ENCODE measurements around the gene CGNL1.

CGNL1 gene

GRCh38 chr15:57567891-57568290 is 191.6 kb downstream of the CGNL1 start (continued):
- TF ChIP-seq ZNF248 (tag by site-specific recombination; IDR thresholded peaks at IDR 0.05) = no peak
- no peak for TF ChIP-seq ZNF37A (tag by site-specific recombination; IDR thresholded peaks at IDR 0.05)
- TF ChIP-seq HOXD13 (CRISPR knock-in tag; IDR thresholded peaks at IDR 0.05; ENCODE audit: borderline replicate concordance) = no peak
- TF ChIP-seq ZBTB1 (tag by site-specific recombination; IDR thresholded peaks at IDR 0.05) = no peak
- TF ChIP-seq ZNF2 (tag by site-specific recombination; IDR thresholded peaks at IDR 0.05) = no peak

GRCh38 chr15:57568299-57568698 is 192.0 kb downstream of the CGNL1 start:
- Histone ChIP-seq H3K4me3 (ENCODE audit: low read depth, low read length) (no peak overlapping the region), H3K27ac (ENCODE audit: extremely low read depth, low read depth, low read length) (no peak overlapping the region), H3K4me1 (ENCODE audit: control insufficient read depth, insufficient read depth, low read length) (no peaks in the 10 kb centered on the region), H3K9me3 (ENCODE audit: control insufficient read depth, insufficient read depth, low read depth, low read length) (no peaks in the 10 kb centered on the region), H3K36me3 (ENCODE audit: control insufficient read depth in 2 of 2, insufficient read depth in 1 of 2, low read length in 2 of 2) (no peaks in the 10 kb centered on the region)
- CTCF ChIA-PET = no interaction called here
- POLR2A ChIA-PET = no interaction called here
- no peak for TF ChIP-seq GLI2 (tag by site-specific recombination; IDR thresholded peaks at IDR 0.05; ENCODE audit: borderline replicate concordance, low read depth)
- no peak for TF ChIP-seq ZFHX2 (tag by site-specific recombination; conservative IDR thresholded peaks at IDR 0.05)

DNA sequence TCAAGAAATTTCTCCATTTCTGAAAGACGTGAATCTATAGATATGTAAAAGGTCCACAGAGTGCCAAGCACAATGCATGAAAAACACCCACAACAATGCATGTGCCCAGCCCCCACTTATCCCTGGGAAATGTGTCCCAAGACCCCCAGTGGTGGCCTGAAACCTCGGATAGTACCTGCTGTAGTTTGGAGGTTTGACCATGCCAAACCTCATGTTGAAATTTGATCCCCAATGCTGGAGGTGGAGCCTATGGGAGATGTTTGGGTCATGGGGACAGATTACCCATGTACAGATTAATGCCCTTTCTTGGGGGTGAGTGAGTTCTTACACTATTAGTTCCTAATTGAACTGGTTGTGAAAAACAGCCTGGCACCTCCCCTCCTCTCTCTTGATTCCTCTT is 194.0 kb downstream of the CGNL1 start:
- no peaks in the 10 kb centered on the region for H3K4me1 ChIP-seq (ENCODE audit: control insufficient read depth, insufficient read depth, low read length)
- CTCF ChIA-PET = no interaction called here
- H3K27ac ChIP-seq (ENCODE audit: extremely low read depth, low read depth, low read length) = no peak overlapping the region
- no peak overlapping the region for H3K4me3 ChIP-seq (ENCODE audit: low read depth, low read length)
- no peak for TF ChIP-seq ZNF2 (tag by site-specific recombination; IDR thresholded peaks at IDR 0.05)
- no peak for TF ChIP-seq KLF10 (tag by site-specific recombination; IDR thresholded peaks at IDR 0.05)
- H3K9me3 ChIP-seq (ENCODE audit: control insufficient read depth, insufficient read depth, low read depth, low read length) = no peaks in the 10 kb centered on the region
- POLR2A ChIA-PET = no interaction called here
- H3K36me3 ChIP-seq (ENCODE audit: control insufficient read depth in 2 of 2, insufficient read depth in 1 of 2, low read length in 2 of 2) = no peaks in the 10 kb centered on the region

DNA sequence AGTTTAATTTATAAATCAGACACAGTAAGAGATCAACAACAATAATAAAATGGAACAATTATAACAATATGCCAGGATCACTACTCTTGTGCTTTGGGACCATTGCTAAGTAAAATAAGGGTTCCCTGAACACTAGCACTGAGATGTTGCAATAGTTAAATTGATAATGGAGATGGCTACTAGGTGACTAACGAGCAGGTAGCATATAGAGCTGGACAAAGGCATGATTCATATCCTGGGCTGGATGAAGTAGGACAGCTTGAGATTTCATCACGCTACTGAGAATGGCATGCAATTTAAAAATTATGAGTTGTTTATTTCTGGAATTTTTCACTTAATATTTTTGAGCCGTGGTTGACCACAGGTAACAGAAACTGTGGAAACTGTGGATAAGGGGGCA is 194.7 kb downstream of the CGNL1 start:
- H3K36me3 ChIP-seq (ENCODE audit: control insufficient read depth in 2 of 2, insufficient read depth in 1 of 2, low read length in 2 of 2) = no peaks in the 10 kb centered on the region
- CTCF ChIA-PET = interaction anchor here (0.8 kb wide), 1 partner anchor 9 kb away, joined by 3 read pairs; no protein-coding TSS in a partner anchor
- H3K9me3 ChIP-seq (ENCODE audit: control insufficient read depth, insufficient read depth, low read depth, low read length) = no peaks in the 10 kb centered on the region
- H3K4me3 ChIP-seq (ENCODE audit: low read depth, low read length) = no peak overlapping the region
- TF ChIP-seq ZNF16 (tag by site-specific recombination; IDR thresholded peaks at IDR 0.05; ENCODE audit: low read depth) = no peak
- TF ChIP-seq ZNF146 (tag by site-specific recombination; IDR thresholded peaks at IDR 0.05) = no peak
- no peak for TF ChIP-seq KLF16 (tag by site-specific recombination; IDR thresholded peaks at IDR 0.05)
- TF ChIP-seq ZFP3 (tag by site-specific recombination; IDR thresholded peaks at IDR 0.05; ENCODE audit: low read depth) = no peak
- TF ChIP-seq, protein P1, sequence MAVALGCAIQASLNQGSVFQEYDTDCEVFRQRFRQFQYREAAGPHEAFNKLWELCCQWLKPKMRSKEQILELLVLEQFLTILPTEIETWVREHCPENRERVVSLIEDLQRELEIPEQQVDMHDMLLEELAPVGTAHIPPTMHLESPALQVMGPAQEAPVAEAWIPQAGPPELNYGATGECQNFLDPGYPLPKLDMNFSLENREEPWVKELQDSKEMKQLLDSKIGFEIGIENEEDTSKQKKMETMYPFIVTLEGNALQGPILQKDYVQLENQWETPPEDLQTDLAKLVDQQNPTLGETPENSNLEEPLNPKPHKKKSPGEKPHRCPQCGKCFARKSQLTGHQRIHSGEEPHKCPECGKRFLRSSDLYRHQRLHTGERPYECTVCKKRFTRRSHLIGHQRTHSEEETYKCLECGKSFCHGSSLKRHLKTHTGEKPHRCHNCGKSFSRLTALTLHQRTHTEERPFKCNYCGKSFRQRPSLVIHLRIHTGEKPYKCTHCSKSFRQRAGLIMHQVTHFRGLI (tag by site-specific recombination; IDR thresholded peaks at IDR 0.05) = no peak
- TF ChIP-seq ZNF266 (tag by site-specific recombination; IDR thresholded peaks at IDR 0.05; ENCODE audit: low read depth) = no peak
- H3K4me1 ChIP-seq (ENCODE audit: control insufficient read depth, insufficient read depth, low read length) = no peaks in the 10 kb centered on the region
- POLR2A ChIA-PET = no interaction called here
- H3K27ac ChIP-seq (ENCODE audit: extremely low read depth, low read depth, low read length) = no peak overlapping the region

DNA sequence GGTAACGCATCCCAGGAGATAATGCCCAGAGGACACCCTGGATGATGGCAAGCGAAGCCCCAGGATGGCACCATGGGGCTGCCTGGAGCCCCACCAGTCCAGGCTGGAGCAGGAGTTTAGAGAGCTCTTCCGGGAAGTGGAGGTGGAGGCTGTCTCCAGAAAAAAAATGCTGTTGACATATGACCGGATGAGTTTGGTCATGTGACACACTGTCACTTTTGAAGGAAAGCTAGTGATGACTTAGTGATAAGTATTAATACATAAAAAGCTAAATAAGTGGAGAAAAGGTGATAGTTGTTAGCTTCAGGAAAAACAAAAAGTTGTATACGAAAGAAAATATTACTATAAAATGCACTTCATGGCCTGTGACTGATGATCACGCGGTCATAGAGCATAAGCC is 195.4 kb downstream of the CGNL1 start:
- ChIA-PET CTCF (interaction anchor here (0.8 to 0.9 kb wide), 2 partner anchors 8 to 161 kb away, joined by 3 read pairs; no protein-coding TSS in a partner anchor), POLR2A (no interaction called here)
- H3K4me1 ChIP-seq (ENCODE audit: control insufficient read depth, insufficient read depth, low read length) = no peaks in the 10 kb centered on the region
- no peaks in the 10 kb centered on the region for H3K9me3 ChIP-seq (ENCODE audit: control insufficient read depth, insufficient read depth, low read depth, low read length)
- no peak overlapping the region for H3K27ac ChIP-seq (ENCODE audit: extremely low read depth, low read depth, low read length)
- H3K4me3 ChIP-seq (ENCODE audit: low read depth, low read length) = no peak overlapping the region
- H3K36me3 ChIP-seq (ENCODE audit: control insufficient read depth in 2 of 2, insufficient read depth in 1 of 2, low read length in 2 of 2) = no peaks in the 10 kb centered on the region
- TF ChIP-seq ZNF521 (tag by site-specific recombination; IDR thresholded peaks at IDR 0.05) (no peak), ZNF350 (tag by site-specific recombination; IDR thresholded peaks at IDR 0.05) (no peak), ZNF426 (tag by site-specific recombination; IDR thresholded peaks at IDR 0.05) (no peak), ZNF664 (tag by site-specific recombination; IDR thresholded peaks at IDR 0.05) (no peak), ZBTB10 (tag by site-specific recombination; IDR thresholded peaks at IDR 0.05) (no peak), ZNF391 (tag by site-specific recombination; IDR thresholded peaks at IDR 0.05; ENCODE audit: borderline replicate concordance, low read depth) (no peak), ZNF48 (tag by site-specific recombination; IDR thresholded peaks at IDR 0.05) (no peak), ZNF114 (tag by site-specific recombination; IDR thresholded peaks at IDR 0.05) (no peak), SETDB1 (IDR thresholded peaks at IDR 0.05; ENCODE audit: insufficient read length, low read length) (no peak), ZSCAN16 (tag by site-specific recombination; IDR thresholded peaks at IDR 0.05) (no peak)
